GM23248 (cell line): ENCODE measurements around the gene CRYGD.

Experiments used
- EZH2 ChIP-seq: fragments of 200-600 bp; sonication (generic); IDR thresholded peaks from 2 replicates; pipeline ENCODE4 v1.6.1; 2018; ENCODE audit warnings: antibody characterized with exemption, mild to moderate bottlenecking; ENCODE audit not compliant: insufficient read depth, poor library complexity, severe bottlenecking
- EZH2phosphoT487 ChIP-seq: fragments of 200-600 bp; sonication (generic); IDR thresholded peaks from 2 replicates; pipeline ENCODE4 v1.6.1; 2018; ENCODE audit warnings: antibody characterized with exemption, moderate library complexity, mild to moderate bottlenecking, low read depth; ENCODE audit not compliant: insufficient read depth

GRCh38 chr2:208101716-208102631 lies 22.4 kb downstream of the CRYGD start:
- TF ChIP-seq EZH2phosphoT487 (no peak), EZH2 (no peak)
